ENCODE measurements around the gene KCNK5. TPM values are rescaled to one million over a fixed set of nuclear protein-coding genes. Genes with fewer than 3 reads are reported as not detected.

The KCNK5 gene
- total and polyA plus RNA-seq, 2 experiments from 2014 or later: 0.21 to 0.27 TPM

- DNase-seq (ENCODE audit: low read depth in 1 of 2, low spot score in 1 of 2): no peak
- Histone ChIP-seq H3K27ac (no peak overlapping the region), H3K4me3 (no peak overlapping the region), H3K27me3 (peaks cover 4% of the 10 kb centered on the region), H3K36me3 (no peaks in the 10 kb centered on the region), H3K9me3 (ENCODE audit: low read depth) (no peaks in the 10 kb centered on the region), H3K4me1 (ENCODE audit: low read depth) (peaks cover 5% of the 10 kb centered on the region)
- no peak for TF ChIP-seq CTCF (IDR thresholded peaks at IDR 0.05; ENCODE audit: low read depth, low read length)
Observed at GRCh38 chr6:39156801-39157200, 72.5 kb downstream of the KCNK5 start.

- H3K4me3 ChIP-seq: no peak overlapping the region
- TF ChIP-seq CTCF (IDR thresholded peaks at IDR 0.05; ENCODE audit: low read depth, low read length): no peak
Observed at GRCh38 chr6:39154705-39155104, 74.6 kb downstream of the KCNK5 start.

GRCh38 chr6:39153766-39154397 lies 75.4 kb downstream of the KCNK5 start:
- TF ChIP-seq CTCF (IDR thresholded peaks at IDR 0.05; ENCODE audit: low read depth, low read length): no peak
- Histone ChIP-seq H3K4me3 (no peak overlapping the region), H3K9me3 (ENCODE audit: low read depth) (no peaks in the 10 kb centered on the region), H3K36me3 (no peaks in the 10 kb centered on the region), H3K27me3 (peaks cover 25% of the 10 kb centered on the region), H3K27ac (no peak overlapping the region), H3K4me1 (ENCODE audit: low read depth) (peaks cover 5% of the 10 kb centered on the region)
- no peak for DNase-seq (ENCODE audit: low read depth in 1 of 2, low spot score in 1 of 2)

More at GRCh38 chr6:39154705-39155104, 74.6 kb downstream of the KCNK5 start:
- no peak for DNase-seq (ENCODE audit: low read depth in 1 of 2, low spot score in 1 of 2)
- no peaks in the 10 kb centered on the region for H3K9me3 ChIP-seq (ENCODE audit: low read depth)
- H3K4me1 ChIP-seq (ENCODE audit: low read depth): peaks cover 5% of the 10 kb centered on the region
- no peaks in the 10 kb centered on the region for H3K36me3 ChIP-seq
- peaks cover 17% of the 10 kb centered on the region for H3K27me3 ChIP-seq
- no peak overlapping the region for H3K27ac ChIP-seq

- Histone ChIP-seq H3K9me3 (ENCODE audit: low read depth) (no peaks in the 10 kb centered on the region), H3K36me3 (no peaks in the 10 kb centered on the region), H3K27me3 (peaks cover 40% of the 10 kb centered on the region), H3K27ac (no peak overlapping the region), H3K4me3 (no peak overlapping the region), H3K4me1 (ENCODE audit: low read depth) (no peaks in the 10 kb centered on the region)
- no peak for DNase-seq (ENCODE audit: low read depth in 1 of 2, low spot score in 1 of 2)
- TF ChIP-seq CTCF (IDR thresholded peaks at IDR 0.05; ENCODE audit: low read depth, low read length): no peak
Observed at GRCh38 chr6:39152262-39152661, 77.0 kb downstream of the KCNK5 start.

GRCh38 chr6:39151211-39151610 lies 78.1 kb downstream of the KCNK5 start:
- TF ChIP-seq CTCF (IDR thresholded peaks at IDR 0.05; ENCODE audit: low read depth, low read length): no peak
- H3K27me3 ChIP-seq: peaks cover 40% of the 10 kb centered on the region
- no peak overlapping the region for H3K27ac ChIP-seq
- no peak for DNase-seq (ENCODE audit: low read depth in 1 of 2, low spot score in 1 of 2)
- no peaks in the 10 kb centered on the region for H3K9me3 ChIP-seq (ENCODE audit: low read depth)
- H3K36me3 ChIP-seq: no peaks in the 10 kb centered on the region
- H3K4me3 ChIP-seq: no peak overlapping the region
- H3K4me1 ChIP-seq (ENCODE audit: low read depth): no peaks in the 10 kb centered on the region

All from cardiac muscle cell (in vitro differentiated cells and primary cell).